Limb (tissue), 2 donors: Measurements from ENCODE around the gene MEIOSIN.

ENCODE experiments used
- DNase-seq, 2 donors: peaks; one replicate each; pipeline ENCODE4 v3.0.0-alpha.2; 2016; ENCODE audit errors: extremely low spot score in 2 of 2

Gene MEIOSIN

DNA sequence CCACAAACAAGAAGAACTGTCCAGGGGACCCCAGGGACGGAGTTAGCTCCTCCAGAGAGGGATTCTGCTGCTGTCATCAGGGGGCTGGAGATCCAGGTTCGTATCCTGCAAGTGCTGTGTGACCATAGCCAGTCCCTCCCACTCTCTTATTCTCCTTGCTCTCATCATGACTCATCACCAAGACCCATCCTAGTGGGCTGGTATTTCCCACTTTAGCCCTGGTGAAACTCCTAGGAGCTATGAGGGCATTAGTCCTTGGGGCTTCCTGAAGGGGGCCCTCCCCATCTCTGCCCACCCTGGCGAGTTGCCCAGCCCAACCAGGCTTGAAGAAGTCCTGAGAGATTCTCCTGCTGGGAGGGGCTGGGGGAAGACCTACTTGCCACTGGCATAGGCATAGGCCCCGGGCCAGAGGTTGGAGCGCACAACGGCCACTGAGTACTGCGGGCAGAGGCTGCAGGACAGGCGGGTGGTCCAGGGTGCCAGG is 66.9 kb downstream of the MEIOSIN start:
- peak in 1 of 2 donors; percentile 30 for DNase-seq

DNA sequence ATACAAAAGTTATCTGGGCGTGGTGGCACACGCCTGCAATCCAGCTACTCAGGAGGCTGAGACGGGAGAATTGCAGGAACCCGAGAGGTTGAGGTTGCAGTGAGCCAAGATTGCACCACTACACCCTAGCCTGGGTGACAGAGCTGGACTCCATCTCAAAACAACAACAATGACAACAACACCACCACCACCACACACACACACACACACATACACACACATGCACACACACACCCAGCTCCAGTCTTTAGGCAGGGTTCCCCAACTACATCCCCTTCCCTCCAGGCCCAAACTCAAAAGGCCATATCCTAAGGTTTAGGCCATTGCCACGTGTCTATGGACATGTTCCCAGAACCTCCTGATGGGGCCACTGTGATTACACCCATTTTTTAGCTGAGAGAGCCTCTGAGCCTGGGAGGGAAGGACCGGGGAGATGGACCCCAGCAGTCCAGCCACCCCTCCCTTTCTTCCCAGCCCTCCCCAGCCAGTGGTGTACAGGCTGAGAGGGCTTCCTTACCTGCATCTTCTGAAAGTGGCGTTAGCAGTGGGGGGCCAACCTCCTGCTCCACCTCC is 68.5 kb downstream of the MEIOSIN start:
- no peak for DNase-seq

DNA sequence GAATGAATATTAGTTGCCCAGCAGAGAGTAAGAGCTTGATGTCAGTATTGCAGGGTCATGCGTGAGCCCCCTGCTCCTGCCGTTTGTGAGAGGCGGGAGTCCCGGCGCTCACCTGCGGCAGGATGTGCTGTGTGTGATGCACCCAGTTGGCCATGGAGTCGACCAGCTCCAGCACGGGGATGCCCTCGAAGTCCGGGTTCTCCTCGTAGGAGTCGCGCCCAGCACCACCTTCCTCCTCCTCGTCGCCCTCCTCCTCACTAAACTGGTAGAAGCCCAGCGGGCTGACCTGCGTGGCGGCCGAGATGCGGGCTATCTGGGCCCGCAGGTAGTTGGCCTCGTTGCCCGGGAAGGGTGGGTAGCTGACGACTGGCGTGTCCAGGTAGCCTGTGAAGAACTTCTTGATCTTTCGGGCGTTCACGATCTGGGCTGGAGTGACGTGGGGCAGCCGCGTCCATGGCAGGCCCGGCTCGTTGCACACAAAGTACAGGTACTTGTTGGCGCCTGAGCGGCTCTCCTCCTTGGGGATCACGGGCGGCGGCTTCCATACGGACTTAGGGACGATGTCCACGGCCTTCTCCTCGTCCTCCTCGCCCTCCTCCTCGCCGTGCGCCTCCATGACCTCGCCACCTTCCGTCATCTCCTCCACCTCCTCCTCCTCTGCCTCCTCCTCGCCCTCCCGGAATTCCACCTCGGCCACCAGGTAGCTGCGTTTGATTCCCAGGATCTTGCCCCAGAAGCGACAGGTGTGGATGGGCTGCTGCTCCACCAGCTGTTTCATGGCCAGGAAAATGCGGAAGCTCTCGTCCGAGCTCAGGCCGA is 71.1 kb downstream of the MEIOSIN start:
- DNase-seq: no peak

DNA sequence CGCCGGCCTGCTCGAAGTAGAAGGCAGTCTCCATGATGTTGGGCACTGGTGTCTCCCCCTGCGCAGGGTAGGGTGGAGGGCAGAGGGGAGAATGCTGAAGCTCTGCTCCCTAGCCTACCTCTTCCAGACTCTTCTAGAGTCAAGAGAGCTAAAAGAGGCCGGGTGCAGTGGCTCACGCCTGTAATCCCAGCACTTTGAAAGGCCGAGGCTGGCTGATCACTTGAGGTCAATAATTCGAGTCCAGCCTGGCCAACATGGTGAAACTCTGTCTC is 71.7 kb downstream of the MEIOSIN start:
- DNase-seq: no peak

DNA sequence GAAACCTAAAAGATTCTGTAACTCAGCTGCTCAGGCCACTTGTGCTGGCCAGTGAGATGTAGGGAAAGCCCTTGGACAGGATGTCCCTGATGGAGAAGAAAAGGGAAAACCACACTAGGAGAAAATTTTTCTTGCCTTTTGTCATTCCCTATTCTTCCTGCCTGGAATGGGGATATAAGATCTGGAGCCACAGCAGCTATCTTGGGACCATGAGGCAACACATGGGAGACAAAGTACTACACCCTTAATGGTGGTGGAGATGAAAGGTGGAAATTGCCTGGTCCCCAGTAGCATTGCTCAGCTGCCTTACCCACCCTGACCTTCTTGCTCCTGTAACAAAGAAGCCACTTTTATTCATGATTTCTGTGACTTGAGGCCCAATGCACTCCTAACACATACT is 72.5 kb downstream of the MEIOSIN start:
- no peak for DNase-seq

DNA sequence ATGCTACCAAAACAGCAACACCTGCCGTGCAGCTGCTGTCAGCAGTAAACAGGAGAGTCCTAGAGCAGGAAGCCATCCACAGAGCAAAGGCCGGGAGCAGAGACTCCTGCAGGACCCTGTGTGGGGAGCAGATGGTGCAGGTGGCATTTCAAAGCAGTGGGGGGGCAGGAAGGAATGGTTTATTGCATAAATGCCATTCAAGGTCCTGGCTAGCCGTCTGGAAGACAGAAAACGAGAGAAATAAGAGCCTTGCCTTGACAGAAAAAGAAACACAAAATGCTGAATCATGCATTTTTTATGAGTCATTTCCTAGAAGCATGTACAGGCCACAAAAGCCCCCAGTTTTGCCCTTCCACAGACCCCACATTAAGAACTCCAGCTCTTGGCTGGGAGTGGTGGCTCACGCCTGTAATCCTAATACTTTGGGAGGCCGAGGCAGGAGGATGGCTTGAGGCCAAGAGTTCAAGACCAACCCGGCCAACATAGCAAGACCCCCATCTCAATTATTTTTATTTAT is 76.5 kb downstream of the MEIOSIN start:
- no peak for DNase-seq

DNA sequence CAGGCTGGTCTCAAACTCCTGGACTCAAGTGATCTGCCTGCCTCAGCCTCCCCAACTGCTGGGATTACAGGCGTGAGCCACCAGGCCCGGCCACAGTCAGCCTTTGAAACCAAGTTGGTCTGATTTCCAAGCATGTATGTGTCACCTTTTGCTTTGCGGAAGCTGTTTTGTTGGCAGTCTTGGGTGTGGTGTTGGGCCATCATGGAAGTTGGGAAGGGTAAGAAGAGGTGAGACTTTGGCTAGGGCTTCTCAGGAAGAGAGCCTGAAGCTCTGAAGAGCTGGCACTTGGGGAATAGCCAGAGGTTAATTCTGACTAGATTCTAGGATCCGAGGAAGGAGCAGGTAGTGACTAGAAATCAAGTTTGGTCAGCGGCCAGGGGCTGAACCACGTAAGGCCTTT is 79.1 kb downstream of the MEIOSIN start:
- DNase-seq: no peak
